HG03045 (cell line): ENCODE measurements around the gene GRM3.

Source experiments
- ATAC-seq: cut with Tn5 transposase; IDR thresholded peaks from one replicate; pipeline ENCODE4 v1.9.1; 2021; ENCODE audit warnings: mild to moderate bottlenecking, moderate library complexity; ENCODE audit not compliant: unreplicated experiment

The GRM3 gene

DNA sequence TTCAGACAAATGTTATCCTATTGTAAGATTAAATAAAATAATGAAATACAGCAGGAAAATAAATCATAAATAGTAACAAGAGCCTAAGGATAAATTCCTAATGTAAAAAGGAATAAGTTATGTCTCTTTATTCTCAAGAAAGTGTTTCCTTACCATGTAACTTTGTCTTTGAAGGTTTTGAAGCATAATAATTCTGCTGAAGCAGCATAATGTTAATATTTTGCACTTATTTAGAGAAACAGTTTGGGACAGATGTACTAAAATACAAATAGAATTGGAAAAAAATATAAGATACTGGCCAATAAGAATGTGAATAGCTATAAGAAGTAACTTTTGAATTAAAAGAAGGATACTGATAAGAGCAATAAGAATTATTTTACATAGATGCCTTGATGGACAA lies 45.7 kb downstream of the GRM3 start:
- ATAC-seq: no peak

DNA sequence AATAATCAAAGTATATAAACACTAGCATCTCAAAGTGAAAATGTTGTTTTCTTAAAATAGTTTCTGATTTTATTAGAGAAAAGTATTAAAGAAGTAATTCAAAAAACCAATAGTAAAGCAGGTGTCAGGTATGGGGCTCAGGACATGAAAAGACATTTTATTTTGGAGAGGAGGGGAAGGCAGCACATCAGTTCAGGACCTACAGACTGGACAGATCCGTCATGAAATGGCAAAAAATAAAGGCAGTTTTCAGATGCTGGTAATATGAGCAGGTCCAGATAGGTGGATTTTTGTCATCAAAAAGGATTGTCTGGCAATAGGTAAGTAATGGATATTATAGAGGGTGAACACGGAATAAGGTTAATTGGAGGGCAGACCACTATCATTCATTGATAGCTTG lies 49.0 kb downstream of the GRM3 start:
- ATAC-seq: no peak

- no peak for ATAC-seq
Measured at GRCh38 chr7:86706406-86706805, 62.7 kb downstream of the GRM3 start.

GRCh38 chr7:86708031-86708680 lies 64.4 kb downstream of the GRM3 start:
- ATAC-seq: no peak

DNA sequence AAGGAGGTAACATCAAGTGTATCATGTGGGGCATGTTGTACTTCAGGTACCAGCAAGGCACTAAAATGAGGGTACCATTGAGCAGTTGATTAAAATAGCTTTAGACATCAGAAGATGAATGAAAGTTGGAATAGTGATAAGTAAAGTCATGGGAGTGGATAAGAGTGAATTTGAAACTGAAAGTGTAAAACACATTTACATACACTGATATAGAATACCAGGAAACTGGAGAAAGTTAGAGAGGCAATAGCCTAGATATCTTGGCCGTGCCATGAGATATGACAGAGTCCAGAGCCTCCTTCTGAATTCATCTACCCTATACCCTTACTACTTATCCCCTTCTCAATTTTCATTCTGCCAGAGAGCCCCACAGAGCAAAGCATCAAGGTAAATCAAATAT lies 76.6 kb downstream of the GRM3 start:
- ATAC-seq: no peak

DNA sequence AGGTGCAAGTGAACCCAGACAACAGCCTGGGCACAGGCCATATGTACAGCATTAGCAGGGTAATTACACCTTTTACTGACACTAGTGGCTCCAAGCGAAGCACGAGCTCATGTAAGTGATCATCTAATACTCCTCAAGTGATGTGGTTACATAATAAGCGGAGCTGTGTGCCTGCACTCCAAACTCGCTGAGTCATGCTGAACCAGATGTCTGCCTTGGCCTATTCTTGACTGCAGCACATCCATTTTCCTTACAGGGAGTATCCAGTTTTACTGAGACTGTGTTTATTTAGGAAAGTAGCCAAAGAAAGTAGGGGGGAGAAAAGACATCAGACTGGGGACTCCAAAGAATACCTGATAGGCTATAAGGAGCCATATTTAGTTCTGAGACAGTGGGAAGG lies 90.1 kb downstream of the GRM3 start:
- no peak for ATAC-seq

GRCh38 chr7:86745013-86745745 lies 101.5 kb downstream of the GRM3 start:
- no peak for ATAC-seq

GRCh38 chr7:86747698-86748097 lies 104.0 kb downstream of the GRM3 start:
- no peak for ATAC-seq

DNA sequence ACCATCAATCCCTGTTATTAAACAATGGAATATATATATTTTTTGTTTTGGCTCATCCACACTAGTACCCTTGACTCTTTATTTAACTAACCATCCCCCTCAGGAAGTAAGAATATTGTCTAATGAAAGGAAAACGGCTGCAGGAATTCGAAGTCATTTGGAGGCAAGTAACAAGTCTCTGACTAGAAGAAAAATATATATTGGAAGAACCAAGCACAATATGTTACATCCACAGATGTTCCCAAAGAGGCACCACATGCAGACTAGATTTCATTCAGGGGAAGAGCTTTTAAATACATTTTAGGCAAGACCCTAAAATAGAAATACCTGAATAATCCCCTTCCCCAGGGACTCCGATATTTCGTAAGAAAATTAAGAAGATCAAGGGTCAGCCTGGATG lies 104.5 kb downstream of the GRM3 start:
- no peak for ATAC-seq

- no peak for ATAC-seq
Measured at GRCh38 chr7:86748843-86749719, 105.4 kb downstream of the GRM3 start.

DNA sequence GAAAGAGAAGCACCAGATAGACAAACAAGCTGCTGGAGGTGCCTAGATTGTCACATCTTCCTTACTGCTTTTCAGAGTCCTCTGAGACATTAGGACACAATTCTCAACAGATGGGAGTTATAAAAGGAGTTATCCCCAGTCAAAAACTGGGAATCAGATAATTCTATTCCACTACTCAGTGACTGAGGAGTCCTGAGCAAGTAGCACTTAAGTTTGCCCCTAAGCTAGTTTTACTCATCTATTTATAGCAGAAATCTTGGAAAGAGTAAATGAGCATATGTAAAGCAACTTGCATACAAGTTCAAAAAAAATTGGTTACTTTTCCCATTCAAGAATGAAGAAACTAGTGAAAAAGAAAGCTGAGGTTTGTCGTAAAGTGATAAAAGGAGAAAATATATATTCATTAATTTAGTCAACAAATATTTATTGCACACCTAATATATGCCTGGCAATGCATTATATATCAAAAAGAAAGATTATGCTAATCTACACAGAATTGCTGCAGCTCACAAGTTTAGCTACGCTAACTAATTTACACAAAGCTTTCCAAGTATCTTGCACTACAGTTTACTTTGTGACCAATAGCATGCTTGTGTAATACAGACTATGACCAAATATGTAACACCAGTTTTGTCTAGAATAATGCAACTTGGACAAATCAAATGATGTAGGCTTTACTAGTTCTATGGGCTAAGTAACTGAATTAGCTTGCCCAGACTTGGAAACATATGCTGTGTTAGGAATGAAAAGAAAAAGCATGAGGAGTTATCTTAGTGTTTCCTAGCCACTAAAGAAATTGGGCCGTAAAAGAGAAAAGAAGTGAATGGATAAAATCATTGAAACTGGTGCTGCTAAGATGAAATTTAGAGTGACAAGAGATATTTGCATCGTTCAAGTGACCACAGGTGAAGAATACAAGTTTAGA lies 106.3 kb downstream of the GRM3 start:
- ATAC-seq: no peak

DNA sequence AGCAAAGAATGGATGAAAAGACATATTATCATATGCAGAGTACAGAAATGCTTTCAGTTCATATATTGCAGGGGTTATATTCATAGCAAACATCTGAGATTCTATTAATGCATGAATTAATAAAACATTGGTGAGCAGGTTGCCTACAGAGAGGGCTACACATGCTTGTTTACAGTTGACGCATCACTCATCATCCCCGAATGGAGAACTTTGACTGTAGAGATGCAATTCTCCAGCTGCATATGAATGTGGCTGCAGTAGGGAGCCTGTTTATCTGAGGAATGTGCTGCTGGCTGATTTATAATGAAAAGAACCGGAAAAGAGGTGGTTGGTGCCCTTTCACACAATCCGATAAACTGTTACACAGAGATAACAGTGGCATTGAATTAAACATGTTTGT lies 116.5 kb downstream of the GRM3 start:
- no peak for ATAC-seq

GRCh38 chr7:86762129-86762528 lies 118.4 kb downstream of the GRM3 start:
- no peak for ATAC-seq

DNA sequence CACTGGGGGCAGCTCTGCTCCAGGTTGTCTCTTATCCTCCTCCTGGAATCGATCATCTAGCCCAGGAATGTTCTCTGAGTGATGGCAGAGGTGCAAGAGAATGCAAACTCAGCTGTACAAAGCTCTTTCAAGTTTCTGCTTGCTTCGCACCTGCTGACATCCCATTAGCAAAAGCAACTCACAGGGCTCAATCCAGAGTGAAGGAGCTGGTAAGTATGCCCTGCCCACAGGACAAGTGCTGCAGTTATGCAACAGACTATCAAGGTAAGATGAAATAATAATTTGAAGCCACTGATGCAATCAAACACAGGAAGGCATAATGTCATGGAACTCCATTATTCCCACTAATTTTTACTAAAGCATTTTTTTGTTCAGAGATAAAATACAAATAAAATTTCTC lies 122.2 kb downstream of the GRM3 start:
- no peak for ATAC-seq

GRCh38 chr7:86768394-86768793 lies 124.7 kb downstream of the GRM3 start:
- ATAC-seq: no peak

DNA sequence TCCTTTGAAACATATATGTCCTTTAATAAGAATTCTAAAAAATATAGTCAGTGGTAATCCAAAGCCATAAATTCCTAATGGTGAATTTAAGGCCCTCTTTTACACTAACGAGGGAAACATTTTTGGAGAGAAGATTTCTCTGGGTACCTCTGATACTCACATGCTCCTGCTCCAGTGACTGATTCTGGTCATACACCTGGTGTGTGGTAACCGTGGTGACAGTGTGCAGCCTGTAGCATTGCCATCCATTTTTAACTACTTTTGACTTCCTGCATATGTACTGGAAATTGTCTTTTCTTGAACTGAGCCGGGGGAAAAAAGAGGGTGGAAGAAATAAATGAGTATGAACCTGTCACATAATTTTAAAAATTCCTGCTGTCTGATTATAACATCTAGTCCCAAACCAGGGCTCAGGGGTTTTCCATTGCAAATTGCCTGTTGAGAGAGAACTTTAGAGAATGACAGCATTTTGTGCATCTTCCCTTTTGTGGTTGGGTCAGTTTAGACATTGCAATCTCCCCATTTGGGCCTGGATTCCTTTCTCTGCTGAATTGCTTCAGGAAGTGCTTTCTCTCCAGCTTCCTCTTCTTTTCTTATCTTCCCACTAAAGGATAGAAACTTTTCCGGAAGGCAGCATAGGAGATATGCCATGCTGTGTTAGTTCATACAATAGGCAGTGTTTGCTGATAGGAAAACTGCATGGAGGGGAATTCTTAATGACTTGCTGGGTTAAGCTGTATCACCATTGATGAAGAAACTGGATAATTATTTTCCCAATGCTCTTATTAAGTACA lies 125.5 kb downstream of the GRM3 start:
- ATAC-seq: peak; percentile 76

DNA sequence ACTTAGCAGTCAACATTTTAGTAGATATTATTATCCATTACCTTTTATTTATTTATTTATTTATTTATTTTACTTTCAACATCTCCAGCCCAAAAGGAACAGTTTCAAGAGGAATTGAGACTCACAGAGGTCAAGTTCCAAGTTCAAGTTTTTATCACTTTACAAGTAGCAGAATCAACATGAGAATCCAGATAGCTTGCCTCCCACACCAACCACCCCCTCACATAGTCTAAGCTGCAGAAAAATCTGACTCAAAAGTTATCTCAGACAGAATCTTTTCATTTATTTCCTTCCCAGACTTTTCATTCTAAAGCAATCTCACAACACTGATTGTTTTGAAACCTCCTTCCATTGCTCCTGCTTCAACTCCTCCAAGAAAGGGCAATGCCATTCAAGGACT lies 129.6 kb downstream of the GRM3 start:
- ATAC-seq: no peak

DNA sequence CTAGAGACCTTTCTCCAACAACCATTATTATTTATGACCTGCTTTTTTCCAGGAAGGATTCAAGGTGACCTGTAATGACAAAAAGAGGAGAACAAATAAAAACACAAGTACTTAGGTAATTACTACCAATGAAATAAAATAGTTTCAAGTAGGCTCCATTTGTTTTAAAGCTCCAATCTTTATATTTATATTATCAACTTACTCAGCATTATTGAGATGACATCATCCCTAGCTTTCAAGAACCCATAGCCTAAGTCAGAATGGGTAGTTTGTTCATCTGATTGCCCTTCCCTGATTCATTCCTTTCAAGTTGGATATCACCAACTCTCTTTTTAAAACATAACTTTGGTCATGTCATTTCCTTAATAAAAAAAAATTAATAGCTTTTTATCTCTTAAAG lies 131.5 kb downstream of the GRM3 start:
- no peak for ATAC-seq

GRCh38 chr7:86776136-86776535 lies 132.4 kb downstream of the GRM3 start:
- ATAC-seq: no peak

GRCh38 chr7:86778271-86778670 lies 134.6 kb downstream of the GRM3 start:
- ATAC-seq: no peak
